Epidermal melanocyte (primary cell): ENCODE data around the gene TMEM54.

Source experiments
- DNase-seq: peaks from one replicate; pipeline ENCODE4 v3.0.0; 2011; ENCODE audit warnings: low spot score; ENCODE audit not compliant: insufficient read length

TMEM54 gene

DNA sequence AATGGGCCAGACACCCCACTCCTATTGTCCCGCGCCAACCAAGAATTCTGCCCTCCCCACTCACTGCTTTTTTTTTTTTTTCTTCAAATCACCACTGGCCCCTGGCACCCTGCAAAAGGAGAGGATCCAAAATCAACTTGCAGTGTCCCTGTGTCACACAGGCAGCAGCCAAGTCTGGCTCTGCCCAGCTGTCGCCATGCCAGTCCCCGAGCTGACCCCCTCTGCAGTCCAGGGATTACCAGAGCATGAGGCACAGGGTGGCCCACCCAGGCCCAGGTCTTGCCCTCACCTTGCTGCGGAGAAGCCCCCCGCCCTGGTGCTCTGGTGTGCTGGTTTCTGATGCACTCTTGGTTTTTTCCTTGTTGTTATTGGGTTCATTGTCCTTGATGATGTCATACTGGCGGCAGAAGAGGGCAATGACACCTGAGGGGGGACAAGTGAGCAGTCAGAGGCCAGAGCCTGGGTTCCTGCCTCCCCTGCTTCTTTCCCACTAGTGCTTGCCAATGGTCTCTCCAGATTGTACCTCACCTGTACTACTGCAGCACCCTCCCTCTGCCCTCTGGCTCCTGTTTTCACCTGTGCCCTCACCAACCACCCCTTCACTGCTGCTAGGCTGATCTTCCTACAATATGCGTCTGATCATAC is 36.7 kb downstream of the TMEM54 start:
- no peak for DNase-seq

- DNase-seq, result no peak
Observed at GRCh38 chr1:32863881-32864245, 37.3 kb downstream of the TMEM54 start.

- DNase-seq, result no peak
Observed at GRCh38 chr1:32863218-32863880, 37.8 kb downstream of the TMEM54 start.

GRCh38 chr1:32861904-32862695 is 39.1 kb downstream of the TMEM54 start:
- no peak for DNase-seq

DNA sequence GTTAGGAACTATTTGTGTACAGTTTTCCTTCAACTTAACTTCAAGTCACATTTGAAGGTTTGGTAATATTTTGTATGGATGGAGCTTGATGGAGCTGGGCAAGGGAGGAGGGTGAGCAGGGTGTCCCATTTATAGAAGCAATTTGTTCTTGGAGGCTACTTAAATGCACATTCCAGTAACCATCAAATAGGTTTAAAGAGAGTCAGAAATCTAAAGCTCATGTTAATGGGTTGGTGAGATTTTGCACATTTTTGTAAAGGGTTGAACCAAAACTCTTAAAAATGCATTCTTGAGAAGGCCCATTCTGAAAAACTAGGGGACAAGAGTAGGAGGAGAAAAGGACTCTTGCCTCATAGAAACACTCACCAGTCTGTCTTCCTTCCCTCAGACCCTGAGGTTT is 40.6 kb downstream of the TMEM54 start:
- no peak for DNase-seq

GRCh38 chr1:32859915-32860314 is 41.3 kb downstream of the TMEM54 start:
- no peak for DNase-seq

- no peak for DNase-seq
Observed at GRCh38 chr1:32858791-32859190, 42.4 kb downstream of the TMEM54 start.

- DNase-seq, result no peak
Observed at GRCh38 chr1:32858136-32858535, 43.1 kb downstream of the TMEM54 start.

DNA sequence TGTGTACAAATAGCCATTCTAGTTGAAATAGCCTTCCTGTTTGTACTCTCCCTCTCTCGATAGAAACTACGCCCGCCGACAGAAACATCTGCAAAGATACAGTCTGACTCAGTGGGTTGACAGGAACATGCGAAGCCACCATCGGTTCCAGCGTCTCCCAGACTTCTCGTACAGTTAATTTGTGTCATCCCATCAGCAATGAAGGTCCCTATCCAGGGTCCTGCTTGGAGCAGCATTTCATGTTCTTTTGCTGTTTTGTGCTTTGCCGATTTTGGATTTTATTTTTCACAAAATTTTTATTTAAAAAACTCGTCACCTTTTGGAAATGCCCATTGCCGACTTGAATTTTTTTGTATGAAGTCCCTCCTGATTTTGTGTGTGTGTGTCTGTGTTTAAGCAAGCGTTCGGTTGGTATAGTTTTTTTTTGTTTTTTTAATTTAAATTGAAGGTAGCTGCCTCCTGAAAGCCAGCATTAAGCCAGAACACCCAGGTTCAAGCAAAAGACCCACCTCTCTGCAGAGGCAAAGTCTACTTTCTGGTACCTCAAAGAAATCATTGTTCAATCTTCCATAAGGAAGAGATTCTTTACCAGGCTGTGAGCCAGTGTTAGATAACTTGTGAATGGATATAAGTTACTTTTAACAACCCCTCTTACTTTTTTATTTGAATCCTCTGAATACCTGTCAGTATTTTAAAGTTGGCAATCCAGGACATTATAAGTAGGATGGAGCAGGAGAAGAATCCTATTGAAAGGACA is 45.1 kb downstream of the TMEM54 start:
- no peak for DNase-seq

GRCh38 chr1:32848354-32849063 is 52.7 kb downstream of the TMEM54 start:
- DNase-seq, result no peak
